Glutamatergic neuron (in vitro differentiated cells): ENCODE results near the gene SERPINA4. TPM values are rescaled to one million over a fixed set of nuclear protein-coding genes. Genes with fewer than 3 reads are reported as not detected.

ENCODE experiments used
- DNase-seq: peaks from one replicate; pipeline ENCODE4 v3.0.0; 2022
- H3K27ac Mint-ChIP-seq: one replicate; pipeline ENCODE4 v1.8.0; 2020; ENCODE audit warnings: mild to moderate bottlenecking, mixed read lengths, inconsistent platforms; ENCODE audit not compliant: unreplicated experiment
- H3K27me3 Mint-ChIP-seq: one replicate; pipeline ENCODE4 v1.8.0; 2020; ENCODE audit warnings: mild to moderate bottlenecking, moderate library complexity, mixed read lengths, inconsistent platforms; ENCODE audit not compliant: unreplicated experiment
- H3K36me3 Mint-ChIP-seq: one replicate; pipeline ENCODE4 v1.8.0; 2020; ENCODE audit warnings: mild to moderate bottlenecking, mixed read lengths, inconsistent platforms; ENCODE audit not compliant: unreplicated experiment
- H3K4me1 Mint-ChIP-seq: one replicate; pipeline ENCODE4 v1.8.0; 2020; ENCODE audit warnings: mild to moderate bottlenecking, low read depth, mixed read lengths, inconsistent platforms; ENCODE audit not compliant: unreplicated experiment
- H3K4me3 Mint-ChIP-seq: one replicate; pipeline ENCODE4 v1.8.0; 2020; ENCODE audit warnings: mild to moderate bottlenecking, mixed read lengths, inconsistent platforms; ENCODE audit not compliant: unreplicated experiment
- H3K9me3 Mint-ChIP-seq: one replicate; pipeline ENCODE4 v1.8.0; 2020; ENCODE audit warnings: mild to moderate bottlenecking, moderate library complexity, mixed read lengths, inconsistent platforms; ENCODE audit not compliant: unreplicated experiment
- CTCF ChIP-seq: fragments of 200-600 bp; sonication (generic); IDR thresholded peaks from one replicate; pipeline ENCODE4 v1.5.0; 2021; ENCODE audit not compliant: partially characterized antibody, unreplicated experiment
- total RNA-seq: library from RNA; stranded (reverse); fragmentation: NEBNext Ultra II Directional; extraction: Animal tissue kit (Norgen Biotek cat#: 25700); gene quantifications from one replicate; pipeline ENCODE4 v1.2.1, GENCODE V29; 2021; ENCODE audit not compliant: unreplicated experiment

Gene SERPINA4
- total RNA-seq, 1 donor from 2014 or later, result not detected

GRCh38 chr14:94598816-94599655 is 37.8 kb downstream of the SERPINA4 start:
- H3K4me1 Mint-ChIP-seq, result no peaks in the 10 kb centered on the region
- no peak for TF ChIP-seq CTCF
- no peak for DNase-seq
- H3K27ac Mint-ChIP-seq, result no peak overlapping the region
- no peaks in the 10 kb centered on the region for H3K36me3 Mint-ChIP-seq
- H3K27me3 Mint-ChIP-seq, result peaks cover 9% of the 10 kb centered on the region
- no peak overlapping the region for H3K4me3 Mint-ChIP-seq
- H3K9me3 Mint-ChIP-seq, result peaks cover 2% of the 10 kb centered on the region

DNA sequence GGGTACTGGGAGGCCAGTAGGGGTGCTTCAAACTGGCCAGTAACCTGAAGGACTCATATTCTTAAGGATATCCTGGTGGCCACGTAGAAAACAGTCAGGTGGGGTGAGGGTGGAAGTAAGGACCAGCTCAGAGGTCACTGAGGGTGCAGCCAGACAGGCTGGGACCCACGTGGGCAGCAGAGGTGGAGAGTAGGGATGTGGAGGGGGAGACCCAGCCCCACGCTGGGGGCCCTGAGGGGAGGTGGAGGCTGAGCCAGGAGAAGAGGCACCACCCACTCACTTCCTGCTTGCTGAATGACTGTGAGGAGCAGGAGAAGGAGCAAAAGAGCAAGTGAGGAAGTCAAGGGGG is 38.4 kb downstream of the SERPINA4 start:
- TF ChIP-seq CTCF, result no peak
- H3K4me1 Mint-ChIP-seq, result no peaks in the 10 kb centered on the region

DNA sequence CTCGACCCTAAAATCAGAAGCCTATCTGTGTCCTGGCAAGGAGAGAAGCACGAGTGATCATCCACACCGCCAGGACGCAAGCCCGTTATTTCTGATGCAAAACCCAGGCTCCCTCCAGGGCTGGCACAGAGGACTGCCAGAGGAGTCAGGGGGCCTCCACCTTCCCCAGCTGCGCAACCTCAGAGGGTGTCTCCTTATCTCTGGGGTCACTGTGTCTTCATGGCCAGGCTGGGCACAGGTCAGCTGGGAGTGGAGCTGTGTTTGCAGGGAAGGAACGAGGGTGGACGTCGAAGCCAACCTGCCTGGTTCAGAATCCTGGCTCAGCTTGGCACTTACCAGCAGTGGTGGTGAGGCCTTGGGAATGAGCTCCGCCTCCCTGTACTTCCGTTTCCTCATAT is 38.9 kb downstream of the SERPINA4 start:
- Mint-ChIP-seq H3K4me1 (peaks cover 2% of the 10 kb centered on the region), H3K27ac (no peak overlapping the region), H3K27me3 (peaks cover 9% of the 10 kb centered on the region), H3K9me3 (peaks cover 2% of the 10 kb centered on the region), H3K4me3 (no peak overlapping the region), H3K36me3 (no peaks in the 10 kb centered on the region)
- TF ChIP-seq CTCF, result no peak
- peak; percentile 5 for DNase-seq

More for the DNA sequence above, 38.4 kb downstream of the SERPINA4 start:
- no peak overlapping the region for H3K27ac Mint-ChIP-seq
- no peaks in the 10 kb centered on the region for H3K36me3 Mint-ChIP-seq
- peaks cover 9% of the 10 kb centered on the region for H3K27me3 Mint-ChIP-seq
- no peak for DNase-seq
- no peak overlapping the region for H3K4me3 Mint-ChIP-seq
- H3K9me3 Mint-ChIP-seq, result peaks cover 2% of the 10 kb centered on the region

GRCh38 chr14:94601884-94602391 is 40.7 kb downstream of the SERPINA4 start:
- H3K27me3 Mint-ChIP-seq, result peaks cover 9% of the 10 kb centered on the region
- peaks cover 2% of the 10 kb centered on the region for H3K9me3 Mint-ChIP-seq
- H3K4me1 Mint-ChIP-seq, result peaks cover 2% of the 10 kb centered on the region
- DNase-seq, result no peak
- TF ChIP-seq CTCF, result no peak
- H3K4me3 Mint-ChIP-seq, result no peak overlapping the region
- no peaks in the 10 kb centered on the region for H3K36me3 Mint-ChIP-seq
- no peak overlapping the region for H3K27ac Mint-ChIP-seq

DNA sequence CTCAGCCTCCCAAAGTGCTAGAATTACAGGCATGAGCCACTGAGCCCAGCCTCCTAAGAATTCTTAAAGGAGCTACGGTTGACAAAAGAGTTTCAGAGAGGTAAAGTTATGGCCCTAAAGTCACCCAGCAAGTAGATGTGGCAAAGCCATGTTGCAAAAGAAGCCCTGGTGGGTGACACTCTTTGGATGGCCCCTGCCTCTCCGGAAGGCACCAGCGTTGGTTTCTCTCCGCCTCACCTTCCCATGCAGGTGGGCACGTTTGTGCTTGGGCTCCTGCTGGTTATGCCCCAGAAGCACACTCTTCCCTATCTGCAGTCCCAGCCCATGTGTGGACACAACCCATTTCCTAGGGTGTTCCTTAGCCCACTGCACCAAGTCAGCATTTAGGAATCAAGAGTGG is 41.5 kb downstream of the SERPINA4 start:
- H3K4me1 Mint-ChIP-seq, result peaks cover 2% of the 10 kb centered on the region
- H3K36me3 Mint-ChIP-seq, result no peaks in the 10 kb centered on the region
- peak; percentile 1 for DNase-seq
- H3K4me3 Mint-ChIP-seq, result no peak overlapping the region
- TF ChIP-seq CTCF, result no peak
- peaks cover 5% of the 10 kb centered on the region for H3K27me3 Mint-ChIP-seq
- no peak overlapping the region for H3K27ac Mint-ChIP-seq
- peaks cover 4% of the 10 kb centered on the region for H3K9me3 Mint-ChIP-seq
